Adrenal gland (tissue), 5 donors: ENCODE data around the gene SP3.

ENCODE experiments used
- POLR2A ChIP-seq, 2 donors: fragments of 450-650 bp; IDR thresholded peaks; one replicate each; pipeline ENCODE4 v1.6.1; 2017; ENCODE audit warnings: antibody characterized with exemption in 2 of 2, mild to moderate bottlenecking in 2 of 2, moderate library complexity in 1 of 2
- TF ChIP-seq, protein P1 (sequence below), 6 experiments: fragments of 450-650 bp in 4 of 6; fragments of 200-600 bp in 2 of 6; sonication (generic) in 1 of 6; IDR thresholded peaks; 1 replicate in 5 of 6; 2 replicates in 1 of 6; pipeline versions ENCODE4 v1.5.1 to v1.8.0; 2016 to 2021; ENCODE audit warnings: antibody characterized with exemption in 6 of 6, mild to moderate bottlenecking in 2 of 6, moderate library complexity in 1 of 6
- donor health status: DM: no; HTN: no; CAD: no.

DNA sequence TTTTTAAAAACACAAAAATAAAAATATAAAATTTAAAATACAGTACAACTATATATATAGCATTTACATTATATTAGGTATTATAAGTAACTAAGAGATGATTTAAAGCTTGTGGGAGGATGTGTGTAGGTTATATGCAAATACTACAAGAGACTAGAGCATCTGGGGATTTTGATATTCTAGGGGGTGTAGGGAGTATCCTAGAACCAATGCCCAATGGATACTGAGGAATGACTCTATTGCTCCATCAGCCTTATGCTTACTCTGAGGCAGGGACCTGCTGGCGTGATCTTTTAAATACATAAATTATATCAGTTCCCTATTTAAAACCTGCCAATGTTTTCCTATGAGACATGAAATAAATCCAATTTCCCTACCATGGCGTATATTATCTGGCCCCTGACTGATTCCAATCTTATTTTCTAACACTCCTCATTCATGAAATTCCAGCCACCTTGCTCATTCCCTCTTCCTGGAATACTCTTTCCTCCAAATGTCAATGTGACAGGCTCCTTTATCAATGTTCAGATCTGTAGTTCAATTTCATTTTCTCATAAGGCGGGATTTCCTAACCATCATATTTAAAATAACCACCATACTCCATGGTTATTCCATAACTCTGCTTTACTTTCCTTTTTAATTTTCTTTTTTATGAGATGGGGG lies 22.2 kb downstream of the SP3 start:
- TF ChIP-seq, protein P1, sequence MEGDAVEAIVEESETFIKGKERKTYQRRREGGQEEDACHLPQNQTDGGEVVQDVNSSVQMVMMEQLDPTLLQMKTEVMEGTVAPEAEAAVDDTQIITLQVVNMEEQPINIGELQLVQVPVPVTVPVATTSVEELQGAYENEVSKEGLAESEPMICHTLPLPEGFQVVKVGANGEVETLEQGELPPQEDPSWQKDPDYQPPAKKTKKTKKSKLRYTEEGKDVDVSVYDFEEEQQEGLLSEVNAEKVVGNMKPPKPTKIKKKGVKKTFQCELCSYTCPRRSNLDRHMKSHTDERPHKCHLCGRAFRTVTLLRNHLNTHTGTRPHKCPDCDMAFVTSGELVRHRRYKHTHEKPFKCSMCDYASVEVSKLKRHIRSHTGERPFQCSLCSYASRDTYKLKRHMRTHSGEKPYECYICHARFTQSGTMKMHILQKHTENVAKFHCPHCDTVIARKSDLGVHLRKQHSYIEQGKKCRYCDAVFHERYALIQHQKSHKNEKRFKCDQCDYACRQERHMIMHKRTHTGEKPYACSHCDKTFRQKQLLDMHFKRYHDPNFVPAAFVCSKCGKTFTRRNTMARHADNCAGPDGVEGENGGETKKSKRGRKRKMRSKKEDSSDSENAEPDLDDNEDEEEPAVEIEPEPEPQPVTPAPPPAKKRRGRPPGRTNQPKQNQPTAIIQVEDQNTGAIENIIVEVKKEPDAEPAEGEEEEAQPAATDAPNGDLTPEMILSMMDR (IDR thresholded peaks at IDR 0.05) = no peak
- TF ChIP-seq POLR2A (IDR thresholded peaks at IDR 0.05) = no peak
